SW 1271 (cell line): Measurements from ENCODE around the gene TBC1D2.
"Not testable (repeated sequence)": the region's sequence is repeated elsewhere in the genome, so short reads cannot be mapped to it uniquely, and the experiment has no call there.

ENCODE experiments used
- DNase-seq, 2 experiments: peaks; one replicate each; lab custom pipeline; 2025; lab: John Stamatoyannopoulos, UW

Gene TBC1D2

GRCh38 chr9:98191671-98192502 lies 63.6 kb downstream of the TBC1D2 start:
- no peak for DNase-seq

DNA sequence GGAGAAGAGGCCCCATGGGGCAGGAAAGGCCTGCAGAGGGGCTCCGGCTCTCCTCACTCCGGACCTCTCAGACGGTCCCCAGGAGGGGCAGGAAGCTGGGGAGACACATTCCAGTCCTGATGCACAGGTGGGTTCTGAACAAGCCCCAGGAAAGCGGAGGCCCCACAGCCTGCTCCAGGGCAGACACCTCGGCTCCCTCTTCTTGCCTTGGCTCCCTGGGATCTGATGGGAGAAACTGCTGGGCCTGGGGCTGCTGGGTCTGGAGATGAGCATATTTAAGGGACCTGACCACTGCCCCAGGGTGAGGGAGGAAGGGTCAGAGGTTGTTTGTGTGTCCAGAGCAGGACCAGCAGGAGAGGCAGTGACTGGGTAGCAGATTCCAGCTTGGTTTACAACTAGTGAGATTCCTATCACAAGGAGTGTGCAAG lies 64.3 kb downstream of the TBC1D2 start:
- no peak for DNase-seq

DNA sequence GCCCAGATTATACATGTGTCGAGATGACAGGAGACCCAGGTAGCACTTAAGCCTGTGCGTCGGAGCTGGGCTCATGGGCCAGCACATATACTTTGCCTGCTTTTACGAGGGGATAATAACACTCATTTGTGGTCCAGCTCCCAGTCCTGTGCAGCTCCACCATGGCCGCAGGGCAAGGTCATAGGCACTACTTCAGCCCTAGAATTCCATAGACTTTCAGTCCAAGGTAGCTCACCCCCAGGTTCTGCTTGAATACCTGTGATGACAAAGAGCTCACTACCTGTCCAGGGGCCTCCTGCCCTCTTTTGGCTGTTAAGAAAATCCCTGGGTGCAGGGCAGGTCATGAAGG lies 64.7 kb downstream of the TBC1D2 start:
- DNase-seq: no peak

DNA sequence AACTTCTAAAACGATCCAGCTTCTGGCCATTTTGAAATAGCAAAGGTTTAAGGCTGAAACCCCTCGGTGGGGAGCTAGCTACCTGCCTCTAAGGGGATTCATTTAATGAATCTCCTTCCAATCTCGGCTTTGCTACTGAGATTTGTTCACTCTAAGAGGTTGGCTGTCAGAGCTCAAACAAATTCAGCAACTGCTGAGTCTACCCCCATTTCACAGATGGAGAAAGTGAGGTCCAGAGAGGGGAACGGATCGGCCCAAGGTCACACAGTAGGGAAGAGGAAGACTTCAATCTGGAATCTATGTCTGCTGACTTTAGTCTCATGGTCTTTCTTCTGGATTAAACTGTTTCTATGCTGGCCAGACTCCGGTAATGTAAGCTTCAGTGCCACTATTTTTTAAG lies 66.0 kb downstream of the TBC1D2 start:
- no peak for DNase-seq

DNA sequence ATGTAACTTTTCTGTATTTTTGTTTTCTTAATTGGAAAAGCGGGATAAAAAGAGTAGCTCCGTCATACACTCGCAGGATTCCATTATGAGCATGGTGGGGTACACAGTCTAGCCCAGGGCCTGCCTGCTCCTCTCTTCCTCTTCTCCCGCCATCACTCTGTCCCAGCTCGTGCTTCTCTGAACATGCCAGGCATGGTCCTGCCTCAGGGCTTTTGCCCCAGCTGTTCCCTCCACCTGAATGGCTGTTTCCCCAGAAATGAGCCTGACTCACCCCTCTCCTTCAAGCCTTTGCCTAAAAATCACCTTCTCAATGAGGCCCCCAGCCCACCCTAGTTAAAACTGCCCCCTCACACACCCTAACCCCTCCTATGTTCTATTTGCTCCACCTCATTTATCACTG lies 67.5 kb downstream of the TBC1D2 start:
- no peak for DNase-seq

DNA sequence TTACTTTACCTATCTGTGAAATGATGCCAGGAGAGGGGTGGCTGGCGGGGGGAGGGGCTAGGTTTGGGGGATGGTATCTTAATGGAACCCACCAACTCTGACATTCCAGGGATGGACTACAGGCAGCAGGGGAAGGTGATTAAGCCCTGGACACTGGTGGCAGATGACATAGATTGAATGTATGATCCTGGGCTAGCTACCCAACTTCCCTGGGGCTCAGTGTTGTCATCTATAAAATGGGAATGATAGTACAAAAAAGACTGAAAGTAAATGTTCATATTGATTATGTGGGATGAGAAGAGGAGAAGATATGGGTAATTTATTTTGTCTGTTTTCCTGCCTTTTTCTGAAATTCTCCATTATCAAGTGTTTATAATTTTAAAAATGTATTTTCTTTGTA lies 69.2 kb downstream of the TBC1D2 start:
- DNase-seq: no peak

DNA sequence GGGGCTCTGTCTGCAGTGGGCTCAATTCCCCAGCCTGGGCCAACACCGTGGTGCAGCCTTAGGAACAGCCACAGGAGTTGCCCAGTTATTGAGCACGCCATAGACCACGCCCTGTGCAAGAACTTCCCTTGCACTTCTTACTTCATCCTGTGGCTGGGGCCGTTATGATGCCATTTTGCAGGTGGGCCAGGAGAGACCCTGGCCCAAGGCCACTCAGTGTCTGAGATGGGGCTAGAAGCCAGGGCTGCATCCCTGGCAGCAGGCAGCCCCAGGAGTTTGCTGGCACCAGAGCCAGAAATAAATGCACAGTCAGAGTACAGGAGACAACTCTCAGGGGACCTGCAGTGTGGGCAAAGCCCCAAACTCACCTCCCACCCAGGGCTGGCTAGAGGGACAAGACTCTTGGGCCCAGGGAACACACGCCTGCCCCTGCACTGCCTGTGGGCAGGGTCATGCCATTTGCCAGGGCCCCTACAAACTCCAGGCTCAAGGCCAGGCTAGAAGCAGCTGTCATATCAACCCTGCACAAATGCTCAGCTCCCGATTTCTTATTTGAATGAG lies 69.8 kb downstream of the TBC1D2 start:
- DNase-seq: no peak

- DNase-seq: no peak
Measured at GRCh38 chr9:98185021-98185567, 70.4 kb downstream of the TBC1D2 start.

- DNase-seq: no peak
Measured at GRCh38 chr9:98184326-98184725, 71.1 kb downstream of the TBC1D2 start.

GRCh38 chr9:98182889-98183599 lies 72.4 kb downstream of the TBC1D2 start:
- DNase-seq: no peak

- no peak for DNase-seq
Measured at GRCh38 chr9:98182069-98182820, 73.2 kb downstream of the TBC1D2 start.

DNA sequence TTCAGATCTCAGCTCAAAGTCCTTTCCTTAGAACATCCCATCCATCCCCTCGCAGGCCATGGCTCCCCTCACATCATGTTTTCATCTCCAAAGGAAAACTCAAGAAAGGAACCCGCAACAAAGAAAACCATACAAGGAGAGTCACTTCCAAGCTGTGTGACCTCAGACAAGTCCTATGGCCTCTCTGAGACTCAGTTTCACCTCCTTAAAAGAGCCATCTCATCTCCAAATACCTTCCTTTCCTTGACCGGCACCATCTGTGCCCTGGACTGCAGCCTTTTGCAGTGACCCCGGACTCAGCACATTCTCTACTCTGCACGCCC lies 73.7 kb downstream of the TBC1D2 start:
- no peak for DNase-seq

- no peak for DNase-seq
Measured at GRCh38 chr9:98180996-98181395, 74.5 kb downstream of the TBC1D2 start.

DNA sequence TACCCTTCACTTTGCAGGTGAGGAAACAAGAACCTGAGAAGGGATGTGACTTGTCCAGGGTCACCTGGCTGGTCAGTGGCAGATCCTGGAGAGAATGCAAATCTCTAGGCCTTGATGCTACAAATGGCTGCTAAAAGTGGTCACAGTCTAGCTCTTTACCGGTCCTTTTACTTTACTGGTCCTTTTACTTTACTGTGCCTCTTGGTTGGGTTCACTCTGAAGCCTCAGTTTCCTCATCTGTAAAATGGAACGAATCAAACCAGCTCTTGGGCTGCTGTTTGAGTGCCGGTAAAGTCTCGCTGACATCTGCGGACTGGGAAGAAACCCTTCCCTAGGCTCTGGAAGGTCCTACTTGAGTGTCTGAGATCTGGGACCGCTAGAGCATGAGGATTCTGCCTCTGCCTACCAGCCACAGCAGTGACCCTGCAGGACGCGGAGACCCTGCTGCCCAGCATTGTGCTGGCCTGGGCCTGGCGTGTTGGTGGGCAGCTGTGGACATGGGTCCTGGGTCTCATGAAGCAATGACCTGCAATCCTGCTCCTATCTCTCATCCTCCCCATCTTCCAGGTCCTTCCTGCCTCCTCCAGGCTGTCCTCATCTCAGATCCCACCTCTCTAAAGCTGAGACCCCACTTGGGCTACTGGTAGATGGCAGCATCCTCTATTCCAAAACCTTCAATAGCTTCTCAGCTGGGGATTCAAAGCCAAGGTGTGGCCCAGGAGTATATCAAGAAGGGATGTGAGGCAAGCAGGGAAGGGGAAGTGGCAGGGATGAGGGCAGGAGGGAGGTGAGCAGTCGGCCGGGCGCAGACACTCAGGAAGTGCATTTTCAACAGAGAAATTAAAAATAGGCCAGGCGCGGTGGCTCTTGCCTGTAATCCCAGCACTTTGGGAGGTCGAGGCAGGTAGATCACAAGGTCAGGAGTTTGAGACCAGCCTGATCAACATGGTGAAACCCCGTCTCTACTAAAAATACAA lies 76.3 kb downstream of the TBC1D2 start:
- no peak for DNase-seq

- no peak for DNase-seq
Measured at GRCh38 chr9:98176391-98177259, 78.8 kb downstream of the TBC1D2 start.

DNA sequence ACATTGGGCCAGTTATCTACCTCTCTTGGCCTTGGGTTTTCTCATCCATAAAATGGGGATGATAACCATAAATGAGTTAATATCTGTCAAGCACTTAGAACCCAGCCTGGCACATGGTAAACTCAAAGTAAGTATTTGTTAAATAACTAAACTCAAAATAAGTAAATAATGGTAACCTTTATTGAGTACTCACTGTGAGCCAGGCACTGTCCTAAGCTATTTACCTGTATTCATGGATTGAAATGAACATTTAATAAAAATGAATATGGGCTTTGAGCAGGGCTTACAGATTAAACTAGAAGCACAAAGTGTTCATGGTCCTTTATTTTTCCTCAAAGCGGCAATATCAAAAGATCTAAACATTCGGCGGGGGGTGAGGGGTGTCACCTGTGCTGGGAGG lies 79.7 kb downstream of the TBC1D2 start:
- DNase-seq: no peak

GRCh38 chr9:98175028-98175569 lies 80.3 kb downstream of the TBC1D2 start:
- no peak for DNase-seq

DNA sequence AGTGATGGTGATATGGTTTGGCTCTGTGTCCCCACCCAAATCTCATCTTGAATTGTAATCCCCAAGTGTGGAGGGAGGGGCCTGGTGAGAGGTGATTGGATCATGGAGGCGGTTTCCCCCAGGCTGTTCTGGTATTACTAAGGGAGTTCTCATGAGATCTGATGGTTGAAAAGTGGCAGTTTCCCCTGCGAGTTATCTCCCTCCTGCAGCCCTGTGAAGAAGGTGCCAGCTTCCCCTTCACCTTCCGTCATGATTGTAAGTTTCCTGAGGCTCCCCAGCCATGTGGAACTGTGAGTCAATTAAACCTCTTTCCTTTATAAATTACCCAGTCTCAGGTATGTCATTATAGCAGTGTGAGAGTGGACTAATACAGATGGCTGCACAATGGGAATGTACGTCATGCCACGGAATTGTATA lies 80.9 kb downstream of the TBC1D2 start:
- not testable (repeated sequence) for DNase-seq

- no peak for DNase-seq
Measured at GRCh38 chr9:98173181-98173580, 82.3 kb downstream of the TBC1D2 start.

- DNase-seq: no peak
Measured at GRCh38 chr9:98172604-98173003, 82.8 kb downstream of the TBC1D2 start.
